ENCODE measurements around the gene SUGCT.

- TF ChIP-seq CTCF (IDR thresholded peaks at IDR 0.05 in 8 of 11, conservative IDR thresholded peaks at IDR 0.05 in 3 of 11) (no peak), POLR2A (IDR thresholded peaks at IDR 0.05) (no peak), POLR2AphosphoS5 (IDR thresholded peaks at IDR 0.05) (no peak)
Measured at GRCh38 chr7:40239755-40240303, 105.0 kb downstream of the SUGCT start.
